CD4-positive, alpha-beta T cell treated with Interleukin-12 subunit alpha and Interleukin-12 subunit beta, for 1 hour (primary cell): ENCODE data around the gene KCTD15.

Source experiments
- DNase-seq: peaks from one replicate; pipeline ENCODE4 v3.0.0-alpha.2; 2020

KCTD15 gene

DNA sequence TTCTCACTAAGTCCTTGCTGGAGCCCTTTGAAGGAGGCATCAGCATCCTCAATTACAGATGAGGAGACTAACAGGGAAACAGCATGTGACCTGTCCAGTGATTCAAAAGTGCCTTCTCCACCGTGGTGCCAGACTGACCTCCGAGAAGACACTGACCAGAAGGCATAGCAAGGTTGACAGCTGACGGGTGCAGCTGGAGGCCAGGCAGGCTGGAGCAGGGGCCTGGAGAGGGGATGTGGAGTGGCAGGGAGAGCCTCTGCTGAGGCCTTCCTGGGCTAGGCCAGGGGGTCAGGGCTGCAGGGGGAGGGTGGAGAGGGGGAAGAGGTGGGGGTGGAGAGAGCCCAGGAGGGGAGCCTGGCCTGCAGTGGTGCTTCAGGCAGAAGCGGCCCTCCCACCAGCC is 66.3 kb downstream of the KCTD15 start:
- no peak for DNase-seq

DNA sequence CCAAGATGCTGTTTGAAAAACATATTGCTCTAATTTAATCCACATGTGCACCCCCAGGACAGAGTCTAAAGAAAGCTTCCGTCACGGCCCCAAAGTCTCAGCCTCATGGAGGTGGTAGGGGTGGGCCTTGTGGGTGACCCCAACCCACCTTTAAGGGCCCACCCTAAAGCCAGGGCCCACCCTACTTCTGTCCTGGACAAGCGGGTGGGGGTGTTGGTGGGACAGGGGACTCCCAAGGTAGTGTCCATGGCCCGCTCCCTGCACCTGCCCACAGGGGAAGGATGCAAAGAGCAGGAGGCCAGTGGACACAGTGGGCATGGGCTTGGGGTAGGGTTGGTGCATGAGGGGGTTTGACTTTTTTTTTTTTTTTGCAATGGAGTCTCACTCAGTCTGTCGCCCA is 66.8 kb downstream of the KCTD15 start:
- DNase-seq, result no peak

DNA sequence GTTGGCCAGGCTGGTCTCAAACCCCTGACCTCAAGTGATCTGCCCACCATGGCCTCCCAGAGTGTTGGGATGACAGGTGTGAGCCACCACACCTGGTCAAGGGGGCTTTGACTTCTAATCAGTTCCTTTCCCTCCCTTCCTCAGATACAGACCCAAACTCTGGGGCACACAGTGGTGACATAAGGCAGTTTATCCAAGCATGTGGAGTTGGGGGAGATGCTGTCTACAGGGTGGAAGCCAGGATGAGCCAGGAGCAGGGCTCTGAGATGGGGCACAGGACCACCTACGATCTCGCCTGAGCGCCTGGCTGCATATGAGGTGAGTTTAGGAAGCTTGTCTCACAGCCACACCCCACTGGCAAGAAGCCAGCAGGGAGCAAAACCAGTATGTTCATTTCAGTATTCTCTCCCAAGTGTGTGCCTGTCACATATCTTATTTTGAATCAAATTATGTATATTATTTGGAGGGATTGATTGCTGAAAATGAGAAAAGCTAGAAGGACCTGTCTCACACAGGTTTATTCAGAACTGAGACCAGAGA is 67.7 kb downstream of the KCTD15 start:
- no peak for DNase-seq

DNA sequence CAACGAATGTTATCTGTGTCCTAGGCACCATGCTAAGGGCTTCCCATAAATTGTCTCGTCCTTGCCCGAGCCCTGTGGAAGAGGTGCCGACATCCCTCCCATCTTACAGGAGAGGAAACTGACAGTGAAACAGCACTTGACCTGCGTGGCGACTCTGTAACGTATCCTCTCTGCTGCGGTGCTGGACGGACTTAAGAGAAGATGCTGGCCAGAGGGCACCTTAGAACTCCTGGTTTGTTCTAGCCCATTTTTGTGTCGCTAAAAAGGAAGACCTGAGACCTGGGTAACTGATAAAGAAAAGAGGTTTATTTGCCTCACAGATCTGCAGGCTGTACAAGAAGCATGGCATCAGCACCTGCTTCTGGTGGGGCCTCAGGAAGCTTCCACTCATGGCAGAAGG is 68.6 kb downstream of the KCTD15 start:
- DNase-seq, result no peak
